Activated naive CD8-positive, alpha-beta T cell treated with anti-CD3 and anti-CD28 coated beads, Interleukin-2, amount 50 U/mL, for 24 hours (primary cell): ENCODE measurements around the gene CLDN9.

ENCODE experiments used
- ATAC-seq: fragments of 150-1000 bp; cut with Tn5 transposase; one replicate; pipeline ENCODE4 v1.10.0; 2021
- DNase-seq: peaks from one replicate; pipeline ENCODE4 v3.0.0; 2021
- H3K27ac Mint-ChIP-seq: one replicate; pipeline ENCODE4 v1.8.0; 2021; ENCODE audit warnings: mild to moderate bottlenecking, mixed read lengths
- H3K27me3 Mint-ChIP-seq: one replicate; pipeline ENCODE4 v1.8.0; 2021; ENCODE audit warnings: mixed read lengths
- H3K36me3 Mint-ChIP-seq: one replicate; pipeline ENCODE4 v1.8.0; 2021; ENCODE audit warnings: low read depth, mixed read lengths
- H3K4me1 Mint-ChIP-seq: one replicate; pipeline ENCODE4 v1.8.0; 2021; ENCODE audit warnings: mixed read lengths
- H3K4me3 Mint-ChIP-seq: one replicate; pipeline ENCODE4 v1.8.0; 2021; ENCODE audit warnings: mild to moderate bottlenecking, moderate library complexity, mixed read lengths
- H3K9me3 Mint-ChIP-seq: one replicate; pipeline ENCODE4 v1.8.0; 2021; ENCODE audit warnings: mixed read lengths

The CLDN9 gene

GRCh38 chr16:3025032-3026002 lies 12.6 kb downstream of the CLDN9 start:
- peak overlapping the region; percentile 85 for H3K4me3 Mint-ChIP-seq

GRCh38 chr16:3026003-3026378 lies 13.3 kb downstream of the CLDN9 start:
- Mint-ChIP-seq H3K4me1 (peaks cover 52% of the 10 kb centered on the region), H3K9me3 (no peaks in the 10 kb centered on the region), H3K27me3 (peaks cover 19% of the 10 kb centered on the region), H3K36me3 (peaks cover 8% of the 10 kb centered on the region), H3K4me3 (no peak overlapping the region), H3K27ac (no peak overlapping the region)
- ATAC-seq (no peak), DNase-seq (no peak)

More at GRCh38 chr16:3025032-3026002, 12.6 kb downstream of the CLDN9 start:
- Mint-ChIP-seq H3K9me3 (no peaks in the 10 kb centered on the region), H3K36me3 (peaks cover 8% of the 10 kb centered on the region), H3K4me1 (peaks cover 56% of the 10 kb centered on the region), H3K27me3 (peaks cover 16% of the 10 kb centered on the region), H3K27ac (no peak overlapping the region)
- ATAC-seq = no peak
- DNase-seq = no peak

- H3K27me3 Mint-ChIP-seq = peaks cover 23% of the 10 kb centered on the region
- peaks cover 8% of the 10 kb centered on the region for H3K36me3 Mint-ChIP-seq
- H3K4me3 Mint-ChIP-seq = peak overlapping the region; percentile 20
- H3K9me3 Mint-ChIP-seq = no peaks in the 10 kb centered on the region
- ATAC-seq (no peak), DNase-seq (no peak)
- peaks cover 44% of the 10 kb centered on the region for H3K4me1 Mint-ChIP-seq
- no peak overlapping the region for H3K27ac Mint-ChIP-seq
Measured at GRCh38 chr16:3026609-3027488, 14.1 kb downstream of the CLDN9 start.

GRCh38 chr16:3027489-3027795 lies 14.7 kb downstream of the CLDN9 start:
- Mint-ChIP-seq H3K4me1 (peaks cover 39% of the 10 kb centered on the region), H3K4me3 (no peak overlapping the region), H3K27me3 (peaks cover 29% of the 10 kb centered on the region), H3K9me3 (no peaks in the 10 kb centered on the region), H3K27ac (no peak overlapping the region), H3K36me3 (peaks cover 8% of the 10 kb centered on the region)
- no peak for ATAC-seq
- DNase-seq = no peak

- Mint-ChIP-seq H3K4me1 (peaks cover 35% of the 10 kb centered on the region), H3K4me3 (no peak overlapping the region), H3K27me3 (peaks cover 36% of the 10 kb centered on the region), H3K9me3 (no peaks in the 10 kb centered on the region), H3K27ac (no peak overlapping the region), H3K36me3 (peaks cover 8% of the 10 kb centered on the region)
- ATAC-seq = peak; percentile 45
- DNase-seq = peak; percentile 92
Measured at GRCh38 chr16:3027983-3028715, 15.4 kb downstream of the CLDN9 start.

- Mint-ChIP-seq H3K4me1 (peaks cover 30% of the 10 kb centered on the region), H3K27me3 (peaks cover 43% of the 10 kb centered on the region), H3K9me3 (no peaks in the 10 kb centered on the region), H3K4me3 (no peak overlapping the region), H3K36me3 (peaks cover 8% of the 10 kb centered on the region), H3K27ac (no peak overlapping the region)
- DNase-seq (no peak), ATAC-seq (no peak)
Measured at GRCh38 chr16:3028716-3029319, 16.1 kb downstream of the CLDN9 start.

- Mint-ChIP-seq H3K4me1 (peaks cover 24% of the 10 kb centered on the region), H3K27ac (no peak overlapping the region)
Measured at GRCh38 chr16:3029491-3030221, 16.9 kb downstream of the CLDN9 start.

GRCh38 chr16:3030222-3031212 lies 17.8 kb downstream of the CLDN9 start:
- Mint-ChIP-seq H3K9me3 (no peaks in the 10 kb centered on the region), H3K36me3 (peaks cover 8% of the 10 kb centered on the region), H3K4me3 (peak overlapping the region; percentile 22), H3K4me1 (peaks cover 22% of the 10 kb centered on the region), H3K27ac (no peak overlapping the region), H3K27me3 (peaks cover 57% of the 10 kb centered on the region)
- DNase-seq (no peak), ATAC-seq (no peak)

More at GRCh38 chr16:3029491-3030221, 16.9 kb downstream of the CLDN9 start:
- Mint-ChIP-seq H3K36me3 (peaks cover 8% of the 10 kb centered on the region), H3K27me3 (peaks cover 51% of the 10 kb centered on the region), H3K9me3 (no peaks in the 10 kb centered on the region), H3K4me3 (peak overlapping the region; percentile 22)
- peak; percentile 65 for DNase-seq
- peak; percentile 26 for ATAC-seq

- H3K36me3 Mint-ChIP-seq = no peaks in the 10 kb centered on the region
- H3K27ac Mint-ChIP-seq = no peak overlapping the region
- no peak for DNase-seq
- H3K4me3 Mint-ChIP-seq = no peak overlapping the region
- no peaks in the 10 kb centered on the region for H3K9me3 Mint-ChIP-seq
- ATAC-seq = no peak
- H3K4me1 Mint-ChIP-seq = peaks cover 26% of the 10 kb centered on the region
- H3K27me3 Mint-ChIP-seq = peaks cover 70% of the 10 kb centered on the region
Measured at GRCh38 chr16:3032624-3033023, 19.9 kb downstream of the CLDN9 start.

GRCh38 chr16:3035289-3035971 lies 22.7 kb downstream of the CLDN9 start:
- no peak overlapping the region for H3K27ac Mint-ChIP-seq
- DNase-seq = no peak

GRCh38 chr16:3035972-3036725 lies 23.4 kb downstream of the CLDN9 start:
- H3K9me3 Mint-ChIP-seq = no peaks in the 10 kb centered on the region
- peaks cover 75% of the 10 kb centered on the region for H3K27me3 Mint-ChIP-seq
- no peaks in the 10 kb centered on the region for H3K36me3 Mint-ChIP-seq
- ATAC-seq (no peak), DNase-seq (no peak)
- H3K4me3 Mint-ChIP-seq = no peak overlapping the region
- H3K27ac Mint-ChIP-seq = no peak overlapping the region
- H3K4me1 Mint-ChIP-seq = peaks cover 8% of the 10 kb centered on the region

More at GRCh38 chr16:3035289-3035971, 22.7 kb downstream of the CLDN9 start:
- no peaks in the 10 kb centered on the region for H3K36me3 Mint-ChIP-seq
- H3K4me3 Mint-ChIP-seq = no peak overlapping the region
- H3K27me3 Mint-ChIP-seq = peaks cover 76% of the 10 kb centered on the region
- H3K4me1 Mint-ChIP-seq = peaks cover 8% of the 10 kb centered on the region
- no peaks in the 10 kb centered on the region for H3K9me3 Mint-ChIP-seq
- no peak for ATAC-seq
